GM23248 (cell line): ENCODE data around the gene OGFRL1.

Source experiments
- EZH2 ChIP-seq: fragments of 200-600 bp; sonication (generic); IDR thresholded peaks from 2 replicates; pipeline ENCODE4 v1.6.1; 2018; ENCODE audit warnings: antibody characterized with exemption, mild to moderate bottlenecking; ENCODE audit not compliant: insufficient read depth, poor library complexity, severe bottlenecking
- EZH2phosphoT487 ChIP-seq: fragments of 200-600 bp; sonication (generic); IDR thresholded peaks from 2 replicates; pipeline ENCODE4 v1.6.1; 2018; ENCODE audit warnings: antibody characterized with exemption, moderate library complexity, mild to moderate bottlenecking, low read depth; ENCODE audit not compliant: insufficient read depth

- no peak for TF ChIP-seq EZH2
- TF ChIP-seq EZH2phosphoT487 = no peak
Observed at GRCh38 chr6:71248878-71249544, 39.6 kb upstream of the OGFRL1 start.
